Osteoblast (primary cell): ENCODE data around the gene AUTS2. TPM values are rescaled to one million over a fixed set of nuclear protein-coding genes. Genes with fewer than 3 reads are reported as not detected.

Source experiments
- DNase-seq: peaks from one replicate; pipeline ENCODE4 v3.0.0; 2011; ENCODE audit warnings: low spot score, mixed read lengths; ENCODE audit not compliant: insufficient read length; ENCODE audit errors: missing footprints
- H2AFZ ChIP-seq: 2 replicates; pipeline ENCODE4 v1.6.0; 2011; ENCODE audit warnings: mild to moderate bottlenecking, low read length
- H3K27ac ChIP-seq: 2 replicates; pipeline ENCODE4 v1.5.1; 2011; ENCODE audit warnings: mild to moderate bottlenecking, low read depth, low read length, moderate library complexity
- H3K27me3 ChIP-seq: 2 replicates; pipeline ENCODE4 v1.6.0; 2012; ENCODE audit warnings: mild to moderate bottlenecking, control low read depth, inconsistent platforms, low read length, moderate library complexity; ENCODE audit not compliant: insufficient read depth
- H3K36me3 ChIP-seq: 2 replicates; pipeline ENCODE4 v1.5.1; 2011; ENCODE audit warnings: mild to moderate bottlenecking, low read length, control low read depth, moderate library complexity; ENCODE audit not compliant: insufficient read depth
- H3K4me1 ChIP-seq: 2 replicates; pipeline ENCODE4 v1.5.1; 2011; ENCODE audit warnings: mild to moderate bottlenecking, low read length, control low read depth, moderate library complexity; ENCODE audit not compliant: insufficient read depth
- H3K4me2 ChIP-seq: 2 replicates; pipeline ENCODE4 v1.6.0; 2011; ENCODE audit warnings: mild to moderate bottlenecking, low read length; ENCODE audit not compliant: insufficient read depth
- H3K4me3 ChIP-seq: fragments of 200-600 bp; sonication (generic); 3 replicates; pipeline ENCODE4 v1.5.1; 2012; ENCODE audit warnings: mild to moderate bottlenecking, low read length, inconsistent platforms; ENCODE audit not compliant: insufficient read depth
- H3K79me2 ChIP-seq: 2 replicates; pipeline ENCODE4 v1.6.0; 2012; ENCODE audit warnings: mild to moderate bottlenecking, low read length, control low read depth, inconsistent platforms; ENCODE audit not compliant: insufficient read depth
- H3K9me3 ChIP-seq: 2 replicates; pipeline ENCODE4 v1.5.1; 2011; ENCODE audit warnings: low read depth, low read length, control low read depth
- H4K20me1 ChIP-seq: 2 replicates; pipeline ENCODE4 v1.6.0; 2012; ENCODE audit warnings: mild to moderate bottlenecking, low read length, control low read depth; ENCODE audit not compliant: insufficient read depth
- CTCF ChIP-seq: IDR thresholded peaks from 2 replicates; pipeline ENCODE4 v1.5.1; 2011; ENCODE audit warnings: mild to moderate bottlenecking, low read depth, low read length, moderate library complexity; ENCODE audit errors: extremely low read depth
- total RNA-seq: library from RNA; depleted of rRNA; stranded (reverse); fragments of >200 nt; gene quantifications from 2 replicates; pipeline ENCODE4 v1.2.3, GENCODE V29; 2012

The AUTS2 gene
- total RNA-seq, 1 donor: 15.2 TPM

GRCh38 chr7:70736715-70737460 is 1138.6 kb downstream of the AUTS2 start:
- H3K27ac ChIP-seq: peak overlapping the region; percentile 39
- H4K20me1 ChIP-seq: no peaks in the 10 kb centered on the region
- H3K4me1 ChIP-seq: peaks cover 18% of the 10 kb centered on the region
- H3K9me3 ChIP-seq: no peaks in the 10 kb centered on the region
- peak overlapping the region; percentile 81 for H3K4me2 ChIP-seq
- no peak for TF ChIP-seq CTCF
- no peaks in the 10 kb centered on the region for H3K27me3 ChIP-seq
- no peaks in the 10 kb centered on the region for H3K36me3 ChIP-seq
- peak overlapping the region; percentile 65 for H3K4me3 ChIP-seq
- H3K79me2 ChIP-seq: peaks cover 15% of the 10 kb centered on the region
- DNase-seq: no peak
- peak overlapping the region; percentile 64 for H2AFZ ChIP-seq

- H3K27ac ChIP-seq: no peak overlapping the region
- no peaks in the 10 kb centered on the region for H4K20me1 ChIP-seq
- H3K9me3 ChIP-seq: no peaks in the 10 kb centered on the region
- DNase-seq: no peak
- H2AFZ ChIP-seq: no peak overlapping the region
- peaks cover 12% of the 10 kb centered on the region for H3K79me2 ChIP-seq
- H3K4me3 ChIP-seq: no peak overlapping the region
- H3K36me3 ChIP-seq: no peaks in the 10 kb centered on the region
- no peaks in the 10 kb centered on the region for H3K27me3 ChIP-seq
- no peak for TF ChIP-seq CTCF
- no peak overlapping the region for H3K4me2 ChIP-seq
- peaks cover 18% of the 10 kb centered on the region for H3K4me1 ChIP-seq
These were observed 1140.0 kb downstream of the AUTS2 start for GRCh38 chr7:70738151-70738885.

- H2AFZ ChIP-seq: no peak overlapping the region
These were observed 1141.5 kb downstream of the AUTS2 start for GRCh38 chr7:70739646-70740210.

More at GRCh38 chr7:70739646-70740210, 1141.5 kb downstream of the AUTS2 start:
- no peaks in the 10 kb centered on the region for H3K27me3 ChIP-seq
- no peak for TF ChIP-seq CTCF
- H3K79me2 ChIP-seq: peaks cover 20% of the 10 kb centered on the region
- no peak overlapping the region for H3K4me3 ChIP-seq
- DNase-seq: no peak
- no peaks in the 10 kb centered on the region for H4K20me1 ChIP-seq
- no peaks in the 10 kb centered on the region for H3K36me3 ChIP-seq
- H3K4me2 ChIP-seq: no peak overlapping the region
- H3K4me1 ChIP-seq: peaks cover 18% of the 10 kb centered on the region
- no peaks in the 10 kb centered on the region for H3K9me3 ChIP-seq
- no peak overlapping the region for H3K27ac ChIP-seq
